Parathyroid adenoma (tissue), 2 donors: ENCODE data around the gene INIP.

Experiments
- H2AFZ ChIP-seq: fragments of 300-600 bp; sonication (generic); one replicate; pipeline ENCODE4 v1.7.0; 2017; ENCODE audit warnings: antibody characterized with exemption, mild to moderate bottlenecking
- H3K27ac ChIP-seq: fragments of 300-600 bp; sonication (generic); one replicate; pipeline ENCODE4 v1.7.0; 2017
- H3K27me3 ChIP-seq: fragments of 300-600 bp; sonication (generic); one replicate; pipeline ENCODE4 v1.7.0; 2017; ENCODE audit warnings: low read length; ENCODE audit not compliant: control insufficient read depth, insufficient read depth
- H3K36me3 ChIP-seq: fragments of 300-600 bp; sonication (generic); one replicate; pipeline ENCODE4 v1.7.0; 2017; ENCODE audit warnings: low read length; ENCODE audit not compliant: control insufficient read depth, insufficient read depth
- H3K4me1 ChIP-seq: fragments of 300-600 bp; sonication (generic); one replicate; pipeline ENCODE4 v1.7.0; 2017; ENCODE audit warnings: control low read depth
- H3K4me2 ChIP-seq: fragments of 300-600 bp; sonication (generic); one replicate; pipeline ENCODE4 v1.7.0; 2017; ENCODE audit warnings: low read length
- H3K4me3 ChIP-seq: fragments of 300-600 bp; sonication (generic); one replicate; pipeline ENCODE4 v1.7.0; 2017; ENCODE audit warnings: low read depth, low read length
- H3K79me2 ChIP-seq: fragments of 300-600 bp; sonication (generic); one replicate; pipeline ENCODE4 v1.7.0; 2017; ENCODE audit warnings: control low read depth
- H3K9ac ChIP-seq: fragments of 300-600 bp; sonication (generic); one replicate; pipeline ENCODE4 v1.7.0; 2017; ENCODE audit warnings: mild to moderate bottlenecking
- H3K9me3 ChIP-seq: fragments of 300-600 bp; sonication (generic); one replicate; pipeline ENCODE4 v1.7.0; 2017; ENCODE audit warnings: low read length; ENCODE audit not compliant: control insufficient read depth
- CTCF ChIP-seq: fragments of 300-600 bp; sonication (generic); IDR thresholded peaks from one replicate; pipeline ENCODE4 v1.7.0; 2017; ENCODE audit warnings: antibody characterized with exemption, mild to moderate bottlenecking
- donor health status: primary hyperparathyroidism.

Gene INIP

DNA sequence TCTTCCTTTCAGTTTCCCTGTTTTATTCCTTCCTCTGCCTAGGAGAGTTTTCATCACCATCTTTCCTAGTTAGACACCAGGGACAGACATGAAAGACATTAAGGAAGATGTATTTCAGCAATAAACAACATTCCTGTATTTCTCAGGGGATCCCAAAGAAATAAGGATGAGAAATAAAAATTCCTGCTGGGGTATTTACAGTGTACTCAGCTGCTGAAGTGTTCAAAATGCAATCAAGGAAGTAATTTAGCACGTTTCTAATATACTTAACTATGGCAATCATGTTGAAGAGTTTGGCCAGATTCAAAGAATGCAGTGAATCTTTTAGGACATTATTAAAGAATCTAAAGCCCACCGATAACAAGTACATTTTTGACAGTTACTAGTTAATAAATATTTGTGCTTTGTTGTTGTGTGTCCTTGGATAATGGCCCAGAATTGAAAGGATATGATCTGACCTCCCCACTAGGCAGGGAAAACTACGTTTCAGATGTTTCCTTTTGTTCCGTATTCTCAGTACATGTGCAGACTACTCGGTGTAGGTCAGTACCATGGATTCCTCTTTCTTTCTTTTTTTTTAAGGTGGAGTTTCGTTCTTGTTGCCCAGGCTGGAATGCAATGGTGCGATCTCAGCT lies 46.8 kb downstream of the INIP start:
- Histone ChIP-seq H3K4me3 (no peak overlapping the region), H3K4me2 (no peak overlapping the region), H2AFZ (no peak overlapping the region), H3K9ac (no peak overlapping the region), H3K27me3 (no peaks in the 10 kb centered on the region), H3K9me3 (no peaks in the 10 kb centered on the region), H3K4me1 (no peaks in the 10 kb centered on the region), H3K27ac (no peak overlapping the region), H3K79me2 (no peaks in the 10 kb centered on the region), H3K36me3 (no peaks in the 10 kb centered on the region)
- TF ChIP-seq CTCF: no peak

DNA sequence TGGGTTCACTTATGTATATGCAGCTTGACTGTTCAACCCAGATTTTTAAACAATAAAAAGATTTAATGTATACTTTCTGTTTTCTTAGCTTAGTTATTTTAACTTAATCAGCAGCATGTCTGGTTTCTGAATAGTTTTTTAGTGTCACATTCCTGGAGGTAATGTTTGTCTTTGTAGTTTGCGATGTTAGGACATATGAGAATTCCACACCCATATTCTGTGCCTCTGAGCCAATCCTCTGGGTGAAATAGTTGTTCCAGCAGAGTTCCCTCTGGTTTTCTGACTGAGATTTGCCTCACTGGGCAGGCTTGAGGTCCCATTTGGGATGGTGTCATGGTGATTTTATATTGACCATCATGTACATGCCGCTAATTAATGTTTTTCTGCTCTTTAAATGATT lies 48.6 kb downstream of the INIP start:
- H3K36me3 ChIP-seq: no peaks in the 10 kb centered on the region
- no peaks in the 10 kb centered on the region for H3K9me3 ChIP-seq
- no peaks in the 10 kb centered on the region for H3K27me3 ChIP-seq
- H2AFZ ChIP-seq: no peak overlapping the region
- no peak overlapping the region for H3K27ac ChIP-seq
- H3K4me3 ChIP-seq: no peak overlapping the region
- TF ChIP-seq CTCF: no peak
- H3K9ac ChIP-seq: no peak overlapping the region
- no peaks in the 10 kb centered on the region for H3K4me1 ChIP-seq
- H3K79me2 ChIP-seq: no peaks in the 10 kb centered on the region
- no peak overlapping the region for H3K4me2 ChIP-seq

DNA sequence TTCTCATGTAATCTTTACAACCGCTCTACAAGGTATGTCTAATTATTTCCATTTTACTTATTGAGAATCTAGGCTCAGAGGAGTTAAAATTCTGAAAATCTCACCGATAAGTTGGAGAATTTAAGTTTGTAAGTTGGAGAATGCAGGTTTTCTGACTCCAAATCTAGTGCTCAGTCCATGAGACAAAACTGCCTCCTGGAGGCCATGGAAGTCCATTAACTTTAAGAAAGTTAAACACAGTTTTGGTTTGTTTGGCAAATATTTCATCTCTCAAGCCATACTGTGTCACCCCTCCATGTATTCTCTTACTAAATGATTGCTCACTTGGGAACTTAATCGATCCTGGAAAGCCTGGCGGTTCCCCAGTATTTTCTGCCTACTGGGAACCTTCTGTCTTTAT lies 52.6 kb downstream of the INIP start:
- Histone ChIP-seq H2AFZ (no peak overlapping the region), H3K4me2 (no peak overlapping the region), H3K27me3 (no peaks in the 10 kb centered on the region), H3K27ac (no peak overlapping the region), H3K36me3 (no peaks in the 10 kb centered on the region), H3K79me2 (no peaks in the 10 kb centered on the region), H3K4me3 (no peak overlapping the region), H3K9ac (no peak overlapping the region), H3K9me3 (no peaks in the 10 kb centered on the region), H3K4me1 (no peaks in the 10 kb centered on the region)
- no peak for TF ChIP-seq CTCF

GRCh38 chr9:112664531-112664930 lies 53.4 kb downstream of the INIP start:
- TF ChIP-seq CTCF: no peak
- no peak overlapping the region for H3K27ac ChIP-seq
- H2AFZ ChIP-seq: no peak overlapping the region
- no peak overlapping the region for H3K4me3 ChIP-seq
- no peak overlapping the region for H3K4me2 ChIP-seq
- no peaks in the 10 kb centered on the region for H3K27me3 ChIP-seq
- H3K9ac ChIP-seq: no peak overlapping the region
- no peaks in the 10 kb centered on the region for H3K79me2 ChIP-seq
- H3K4me1 ChIP-seq: no peaks in the 10 kb centered on the region
- H3K9me3 ChIP-seq: no peaks in the 10 kb centered on the region
- no peaks in the 10 kb centered on the region for H3K36me3 ChIP-seq

- H2AFZ ChIP-seq: no peak overlapping the region
- no peak overlapping the region for H3K4me3 ChIP-seq
- TF ChIP-seq CTCF: no peak
- no peaks in the 10 kb centered on the region for H3K36me3 ChIP-seq
- H3K27ac ChIP-seq: no peak overlapping the region
- H3K4me1 ChIP-seq: no peaks in the 10 kb centered on the region
- H3K4me2 ChIP-seq: no peak overlapping the region
- no peaks in the 10 kb centered on the region for H3K9me3 ChIP-seq
- H3K27me3 ChIP-seq: no peaks in the 10 kb centered on the region
- H3K9ac ChIP-seq: no peak overlapping the region
- H3K79me2 ChIP-seq: no peaks in the 10 kb centered on the region
Measured at GRCh38 chr9:112663681-112664080, 54.2 kb downstream of the INIP start.
